Kidney (tissue), 14 donors: Measurements from ENCODE around the gene ANXA5. TPM values are rescaled to one million over a fixed set of nuclear protein-coding genes. Genes with fewer than 3 reads are reported as not detected.

Source experiments
- DNase-seq, 5 donors: peaks; one replicate each; pipeline ENCODE4 v3.0.0-alpha.2; 2013 to 2020
- FAIRE-seq: peaks from 2 replicates; lab custom pipeline; 2012; peaks lifted over from hg19 to GRCh38; lab: Jason Lieb, UNC
- H3K27ac ChIP-seq, 2 donors: one replicate each; pipeline ENCODE4 v1.7.0; 2013; ENCODE audit warnings: low read depth in 2 of 2, low read length in 2 of 2, inconsistent platforms in 1 of 2
- H3K27me3 ChIP-seq: one replicate; pipeline ENCODE4 v1.7.1; 2013; ENCODE audit warnings: low read length, inconsistent platforms; ENCODE audit not compliant: control insufficient read depth, insufficient read depth
- H3K36me3 ChIP-seq, 3 donors: one replicate each; pipeline versions ENCODE4 v1.7.0 to v1.7.1; 2013; ENCODE audit warnings: low read length in 3 of 3, control low read depth in 1 of 3, inconsistent platforms in 1 of 3; ENCODE audit not compliant: insufficient read depth in 3 of 3, control insufficient read depth in 2 of 3
- H3K4me1 ChIP-seq, 3 donors: one replicate each; pipeline versions ENCODE4 v1.7.0 to v1.7.1; 2013; ENCODE audit warnings: low read length in 3 of 3, inconsistent platforms in 1 of 3, low read depth in 1 of 3; ENCODE audit not compliant: control insufficient read depth in 2 of 3, insufficient read depth in 2 of 3
- H3K4me3 ChIP-seq, 3 donors: one replicate each; pipeline versions ENCODE4 v1.7.0 to v1.8.1; 2013; ENCODE audit warnings: low read length in 3 of 3, control low read depth in 1 of 3, inconsistent platforms in 1 of 3
- H3K9ac ChIP-seq, 3 donors: one replicate each; pipeline versions ENCODE4 v1.7.0 to v1.7.1; 2013; ENCODE audit warnings: low read length in 3 of 3, control low read depth in 1 of 3, inconsistent platforms in 1 of 3
- H3K9me3 ChIP-seq, 3 donors: one replicate each; pipeline versions ENCODE4 v1.7.0 to v1.7.1; 2013; ENCODE audit warnings: low read length in 3 of 3, control low read depth in 1 of 3, inconsistent platforms in 1 of 3; ENCODE audit not compliant: control insufficient read depth in 2 of 3, insufficient read depth in 1 of 3
- intact Hi-C: fragments of 100-400 bp; cut with DNase I; formaldehyde crosslinking; loops from one replicate; pipeline ENCODE4 v1.11.1; 2022
- polyA plus RNA-seq: library from polyadenylated mRNA; stranded (reverse); fragments of 350-450 nt; fragmentation: Illumina TruSeq; extraction: RNeasy Lipid Tissue Mini Kit (QIAGEN cat#74804); gene quantifications from one replicate; pipeline ENCODE4 v1.2.3, GENCODE V29; 2014; ENCODE audit warnings: low read depth, low replicate concordance; ENCODE audit not compliant: insufficient read depth
- total RNA-seq: library from RNA; stranded (reverse); fragmentation: NEBNext Ultra II Directional; extraction: Animal tissue kit (Norgen Biotek cat#: 25700); gene quantifications from one replicate; pipeline ENCODE4 v1.2.1, GENCODE V29; 2021
- TF ChIP-seq, protein P1 (sequence below): IDR thresholded peaks from 3 replicates; pipeline ENCODE4 v1.5.1; 2012; ENCODE audit warnings: mild to moderate bottlenecking, moderate library complexity, borderline replicate concordance; ENCODE audit not compliant: insufficient read depth; ENCODE audit errors: extremely low read depth
- donor health status: control.
- donor health status: control.
- donor health status: control.
- donor health status: control.
- donor health status: control.
- donor health status: DM: yes; HTN: yes; CAD: no.
- donor health status: Normal renal cell carcinoma (clear cell type).

ANXA5 gene
- total and polyA plus RNA-seq, 2 donors from 2014 or later = 248 to 302 TPM

GRCh38 chr4:121668368-121669162 is 28.2 kb downstream of the ANXA5 start:
- H3K9ac ChIP-seq = no peak overlapping the region
- H3K27ac ChIP-seq = no peak overlapping the region
- TF ChIP-seq, protein P1, sequence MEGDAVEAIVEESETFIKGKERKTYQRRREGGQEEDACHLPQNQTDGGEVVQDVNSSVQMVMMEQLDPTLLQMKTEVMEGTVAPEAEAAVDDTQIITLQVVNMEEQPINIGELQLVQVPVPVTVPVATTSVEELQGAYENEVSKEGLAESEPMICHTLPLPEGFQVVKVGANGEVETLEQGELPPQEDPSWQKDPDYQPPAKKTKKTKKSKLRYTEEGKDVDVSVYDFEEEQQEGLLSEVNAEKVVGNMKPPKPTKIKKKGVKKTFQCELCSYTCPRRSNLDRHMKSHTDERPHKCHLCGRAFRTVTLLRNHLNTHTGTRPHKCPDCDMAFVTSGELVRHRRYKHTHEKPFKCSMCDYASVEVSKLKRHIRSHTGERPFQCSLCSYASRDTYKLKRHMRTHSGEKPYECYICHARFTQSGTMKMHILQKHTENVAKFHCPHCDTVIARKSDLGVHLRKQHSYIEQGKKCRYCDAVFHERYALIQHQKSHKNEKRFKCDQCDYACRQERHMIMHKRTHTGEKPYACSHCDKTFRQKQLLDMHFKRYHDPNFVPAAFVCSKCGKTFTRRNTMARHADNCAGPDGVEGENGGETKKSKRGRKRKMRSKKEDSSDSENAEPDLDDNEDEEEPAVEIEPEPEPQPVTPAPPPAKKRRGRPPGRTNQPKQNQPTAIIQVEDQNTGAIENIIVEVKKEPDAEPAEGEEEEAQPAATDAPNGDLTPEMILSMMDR = no peak
- no peak for FAIRE-seq
- intact Hi-C loops = no loop called here
- DNase-seq = no peak
- H3K4me1 ChIP-seq = no peaks in the 10 kb centered on the region
- peaks cover 7 to 38% (median 25%) of the 10 kb centered on the region in 3 donors for H3K36me3 ChIP-seq
- H3K9me3 ChIP-seq = no peaks in the 10 kb centered on the region
- no peaks in the 10 kb centered on the region for H3K27me3 ChIP-seq
- H3K4me3 ChIP-seq = no peak overlapping the region

GRCh38 chr4:121666091-121666679 is 30.6 kb downstream of the ANXA5 start:
- no peak overlapping the region for H3K9ac ChIP-seq
- no peak overlapping the region for H3K27ac ChIP-seq
- peaks cover 7 to 26% (median 13%) of the 10 kb centered on the region in 3 donors for H3K36me3 ChIP-seq
- intact Hi-C loops = no loop called here
- H3K4me1 ChIP-seq = no peaks in the 10 kb centered on the region
- DNase-seq = no peak
- TF ChIP-seq, protein P1 = no peak
- no peak for FAIRE-seq
- no peak overlapping the region for H3K4me3 ChIP-seq
- H3K27me3 ChIP-seq = no peaks in the 10 kb centered on the region
- H3K9me3 ChIP-seq = no peaks in the 10 kb centered on the region

- TF ChIP-seq, protein P1 = no peak
- no peak overlapping the region for H3K4me3 ChIP-seq
- no peaks in the 10 kb centered on the region for H3K4me1 ChIP-seq
- H3K27ac ChIP-seq = no peak overlapping the region
- H3K9me3 ChIP-seq = no peaks in the 10 kb centered on the region
- intact Hi-C loops = no loop called here
- no peaks in the 10 kb centered on the region for H3K27me3 ChIP-seq
- H3K36me3 ChIP-seq = peaks cover 7 to 23% (median 12%) of the 10 kb centered on the region in 3 donors
- FAIRE-seq = no peak
- no peak overlapping the region for H3K9ac ChIP-seq
- DNase-seq = no peak
These were observed 31.4 kb downstream of the ANXA5 start for GRCh38 chr4:121665371-121665770.
